ENCODE results near the gene THOC6. TPM values are rescaled to one million over a fixed set of nuclear protein-coding genes. Genes with fewer than 3 reads are reported as not detected.

Gene THOC6
- polyA plus RNA-seq, 12 donors = 14.4 to 839 (median 18.9) TPM

DNA sequence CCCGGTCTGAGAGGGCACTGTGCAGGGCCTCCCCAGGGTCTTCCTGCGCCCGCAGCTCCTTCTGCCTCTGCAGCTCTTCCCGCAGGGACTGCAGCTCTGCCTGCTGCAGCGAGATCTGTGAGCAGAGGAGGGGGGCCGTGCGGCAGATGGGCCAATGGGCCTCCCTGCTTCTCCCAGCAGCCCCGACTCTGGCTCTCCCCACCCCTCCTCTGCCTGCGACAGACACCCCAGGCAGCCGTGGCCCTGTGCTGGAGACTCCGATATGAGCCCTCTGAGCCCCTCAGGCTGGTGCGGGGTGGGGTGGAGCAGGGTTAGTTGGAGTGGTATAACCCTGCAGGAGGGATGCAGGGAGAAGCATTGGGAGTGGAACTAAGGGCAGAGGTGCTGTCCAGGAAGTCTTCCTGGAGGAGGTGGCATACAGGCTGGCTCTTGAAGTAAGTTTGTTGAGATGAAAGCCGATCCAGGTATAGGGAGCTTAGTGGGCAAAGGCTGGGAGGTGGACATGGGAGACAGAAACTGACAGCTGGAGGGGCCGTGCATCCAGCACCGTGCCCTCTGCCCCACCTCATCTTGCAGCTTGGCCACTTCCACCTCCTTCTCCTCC lies 5.0 kb downstream of the THOC6 start:
- no peak for DNase-seq

DNA sequence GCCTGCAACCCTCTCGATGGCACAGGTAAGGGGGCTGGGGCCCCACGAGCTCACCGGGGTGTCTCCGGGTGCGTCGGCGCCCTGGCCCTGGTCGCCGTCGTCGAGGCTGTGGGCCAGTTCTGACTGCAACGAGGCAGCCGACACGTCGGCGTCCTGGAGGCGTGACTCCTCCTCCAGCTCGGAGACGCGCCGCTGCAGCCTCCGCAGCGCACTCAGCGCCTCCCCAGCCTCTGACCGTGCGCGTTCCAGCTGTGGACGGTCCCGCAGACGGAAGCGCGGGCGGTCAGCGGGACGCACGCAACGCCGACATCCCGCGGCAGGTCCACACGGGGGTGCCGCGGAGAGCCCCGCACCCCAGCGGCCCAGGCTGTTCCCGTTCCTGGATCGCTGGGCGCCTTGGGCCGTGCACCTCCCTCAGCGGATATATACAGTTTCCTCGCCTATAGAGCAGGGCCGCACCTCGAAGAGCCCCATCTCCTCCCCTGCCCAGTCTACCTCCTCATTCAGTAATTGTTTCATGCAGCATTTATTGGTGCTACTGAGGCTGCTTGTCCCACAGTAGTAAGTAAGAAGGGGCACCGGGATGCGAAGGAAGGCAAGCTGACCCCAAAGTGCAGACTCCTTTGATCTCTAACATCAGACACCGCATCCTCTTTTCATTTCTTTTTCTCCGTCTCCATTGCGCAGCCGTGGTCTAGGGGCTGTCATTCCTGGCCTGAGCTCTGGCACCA lies 5.8 kb downstream of the THOC6 start:
- DNase-seq = no peak

DNA sequence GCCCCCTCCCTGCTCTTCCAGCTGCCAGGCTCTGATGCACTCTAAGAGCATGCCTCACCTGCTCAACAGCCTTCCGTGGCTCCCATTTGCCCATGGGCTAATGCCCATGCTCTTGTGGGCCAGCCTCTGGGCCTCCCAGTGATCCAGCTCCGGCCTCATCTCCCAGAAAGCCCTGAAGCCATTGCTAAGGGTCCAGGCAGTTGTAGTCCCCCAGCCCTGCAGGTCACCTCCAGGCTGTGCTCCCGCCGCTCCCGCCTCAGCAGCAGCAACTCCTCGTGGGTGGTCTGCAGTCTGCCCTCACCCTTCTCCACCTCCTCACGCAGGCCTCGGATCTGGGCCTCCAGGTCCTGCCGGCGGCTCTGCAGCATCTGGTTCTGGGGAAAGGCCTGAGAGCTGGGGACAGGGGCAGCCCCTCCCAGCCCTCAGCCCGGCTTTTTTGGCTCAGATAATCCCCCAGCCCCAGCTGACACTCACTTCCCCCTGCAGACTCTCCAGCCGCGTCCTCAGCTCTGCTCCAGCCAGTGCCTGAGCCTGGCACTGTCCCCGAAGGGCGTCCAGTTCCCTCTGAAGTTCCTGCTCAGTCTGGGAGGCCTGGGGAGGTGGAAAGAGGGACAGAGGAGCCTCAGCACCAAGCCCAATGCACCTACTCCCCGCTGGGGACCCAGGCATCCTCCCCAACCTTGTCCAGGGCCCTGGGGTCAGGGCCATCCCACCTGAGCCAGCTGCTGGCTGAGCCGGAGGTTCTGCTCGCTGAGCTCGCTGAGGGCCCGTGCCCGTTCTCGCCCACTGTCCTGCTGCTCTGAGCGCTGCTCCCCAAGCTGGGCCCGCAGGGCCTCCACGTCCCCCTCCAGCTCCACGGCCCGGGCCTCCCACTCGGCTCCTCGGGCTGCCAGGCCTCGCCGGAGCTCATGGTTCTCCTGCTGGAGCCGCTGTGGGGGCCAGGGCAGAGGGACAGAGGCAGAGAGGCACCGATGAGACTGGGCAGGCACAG lies 6.7 kb downstream of the THOC6 start:
- DNase-seq = no peak

DNA sequence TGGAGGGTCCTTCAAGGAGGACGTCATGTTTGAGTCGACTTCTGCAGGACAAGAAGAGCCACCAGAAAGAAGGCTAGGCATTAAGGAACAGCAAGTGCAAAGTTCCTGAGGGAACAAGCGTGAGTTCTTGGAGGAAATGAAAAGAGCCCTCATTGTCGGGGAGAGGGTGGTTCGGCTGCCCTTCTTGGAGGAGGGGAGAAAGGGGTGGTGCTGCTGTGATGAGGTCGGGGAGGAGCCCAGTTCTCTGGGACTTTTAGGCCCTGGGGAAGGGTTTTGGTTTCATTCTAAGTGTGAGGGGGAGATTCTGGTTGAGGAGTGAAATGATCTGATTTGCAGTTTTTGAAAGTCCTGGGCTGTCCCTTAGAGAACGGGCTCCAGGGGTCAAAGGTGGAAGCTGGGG lies 8.8 kb downstream of the THOC6 start:
- DNase-seq = no peak

DNA sequence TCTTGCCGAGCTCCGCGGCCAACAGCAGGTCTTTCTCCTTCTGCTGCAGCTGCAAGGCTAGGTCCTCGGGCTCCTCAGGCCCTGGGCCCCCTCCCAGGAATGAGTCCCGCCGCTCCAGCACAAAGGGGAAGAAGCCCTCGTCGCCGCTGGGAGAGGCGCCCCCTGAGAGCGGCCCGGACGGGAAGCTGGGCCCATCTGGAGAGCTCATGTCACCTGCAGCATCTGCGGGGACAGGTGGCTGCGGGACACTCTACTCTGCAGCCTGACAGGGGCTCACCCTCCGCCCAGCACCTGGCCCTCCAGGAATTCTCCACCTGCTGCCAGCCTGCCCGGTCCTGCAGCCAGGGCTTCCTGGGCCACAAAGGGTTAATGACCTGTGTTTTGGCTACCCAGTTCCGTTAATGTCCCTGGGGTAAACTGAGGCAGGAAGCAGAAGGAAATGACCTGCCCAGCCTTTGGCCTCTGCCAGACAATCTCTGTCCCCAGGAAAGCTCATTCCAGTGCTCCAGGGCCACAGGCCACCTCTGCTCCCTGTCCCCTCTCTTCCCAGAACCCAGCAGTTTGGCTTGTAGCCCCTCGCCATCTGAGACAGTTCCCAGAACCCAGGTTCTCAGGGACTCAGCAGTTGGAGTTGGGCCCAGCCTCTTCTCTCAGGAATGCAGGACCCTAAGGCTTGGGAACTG lies 11.6 kb downstream of the THOC6 start:
- DNase-seq = no peak

DNA sequence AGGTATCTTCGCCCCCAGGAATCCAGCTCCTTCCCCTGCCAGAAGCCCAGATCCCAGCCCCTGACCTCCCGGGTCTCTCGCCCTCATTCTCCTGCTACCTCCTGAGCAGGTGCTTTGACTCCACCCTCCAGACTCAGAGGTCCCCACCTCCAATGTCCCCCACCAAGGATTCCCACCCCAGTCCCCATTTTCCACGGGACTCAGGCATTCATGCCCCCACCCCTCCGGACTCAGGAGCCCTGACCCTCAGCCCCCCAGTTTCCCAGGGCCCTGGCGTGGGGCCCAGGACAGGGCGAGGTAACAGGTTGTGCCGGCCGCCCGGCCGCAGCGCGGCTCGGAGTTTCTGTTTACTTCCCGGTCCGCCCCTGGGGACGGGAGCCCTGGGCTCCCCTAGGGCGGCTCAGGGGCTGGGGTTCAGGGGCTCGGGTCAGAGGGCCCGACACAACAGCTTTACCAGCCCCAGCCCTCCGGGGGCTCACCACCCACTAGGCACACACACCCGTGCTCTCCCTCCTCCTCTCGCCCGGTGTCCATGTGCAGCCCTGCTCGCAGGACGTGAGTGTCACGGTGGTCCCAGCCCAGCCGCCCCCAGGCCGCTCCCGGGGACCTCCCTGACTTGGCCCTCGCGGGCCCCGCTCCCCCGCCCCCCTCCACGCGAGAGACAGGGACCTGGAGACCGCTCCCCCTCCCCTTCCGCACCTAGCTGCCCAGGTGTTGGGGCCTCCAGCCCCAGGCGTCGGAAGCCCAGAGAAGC lies 12.3 kb downstream of the THOC6 start:
- DNase-seq = no peak

DNA sequence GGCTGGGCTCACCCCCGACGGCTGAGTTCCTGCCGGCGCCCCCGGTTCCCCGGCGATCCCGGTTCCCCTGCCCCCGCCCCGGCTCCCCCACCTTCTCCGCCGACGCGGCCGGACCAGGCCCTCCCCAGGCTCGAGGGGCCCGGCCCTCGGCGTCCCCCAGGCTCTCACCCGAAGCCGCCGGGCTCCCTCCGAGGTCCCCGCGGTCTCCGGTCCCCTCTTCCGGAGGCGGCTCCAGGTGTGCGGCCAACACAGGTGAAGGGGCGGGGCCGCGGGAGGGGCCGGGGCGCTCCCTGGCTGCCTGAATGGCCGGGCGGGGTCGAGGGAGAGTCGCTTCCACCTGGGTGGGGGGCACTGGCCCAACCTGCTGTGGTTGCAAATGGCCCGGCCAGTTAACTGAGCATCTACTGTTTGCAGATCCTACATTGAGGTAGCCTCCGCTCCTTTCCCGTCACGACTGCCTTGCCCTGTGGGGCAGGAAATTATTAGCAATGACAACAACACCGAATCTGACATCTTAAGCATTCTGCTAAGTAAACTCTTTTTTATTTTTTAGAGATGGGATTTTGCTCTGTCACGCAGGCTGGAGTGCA lies 13.0 kb downstream of the THOC6 start, which contains the start of gene BICDL2:
Gene BICDL2 (minus strand): TSS at position 219 of the 590 bp plus-strand sequence. CDS start 1,448 bp downstream, outside the sequence.
- no peak for DNase-seq

DNA sequence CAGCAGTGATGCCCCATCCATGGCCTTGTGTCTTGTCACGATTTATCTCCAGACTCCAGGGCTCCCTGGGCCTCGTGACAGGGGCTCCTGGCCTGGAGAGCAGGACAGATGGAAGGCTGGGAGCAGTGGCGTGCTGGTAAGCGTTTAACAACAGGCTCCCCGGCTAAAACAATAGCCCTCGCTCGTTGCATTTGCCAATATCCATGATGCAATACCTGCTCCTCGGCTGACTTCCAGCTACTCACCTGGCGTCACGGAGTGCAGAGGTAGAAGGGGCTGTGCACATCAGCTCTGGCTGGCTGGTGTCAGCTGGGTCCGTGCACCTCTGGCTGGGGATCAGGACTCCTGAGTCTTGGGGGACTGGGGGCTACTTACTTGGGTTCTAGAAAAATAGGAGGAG lies 14.4 kb downstream of the THOC6 start:
- DNase-seq = no peak

DNA sequence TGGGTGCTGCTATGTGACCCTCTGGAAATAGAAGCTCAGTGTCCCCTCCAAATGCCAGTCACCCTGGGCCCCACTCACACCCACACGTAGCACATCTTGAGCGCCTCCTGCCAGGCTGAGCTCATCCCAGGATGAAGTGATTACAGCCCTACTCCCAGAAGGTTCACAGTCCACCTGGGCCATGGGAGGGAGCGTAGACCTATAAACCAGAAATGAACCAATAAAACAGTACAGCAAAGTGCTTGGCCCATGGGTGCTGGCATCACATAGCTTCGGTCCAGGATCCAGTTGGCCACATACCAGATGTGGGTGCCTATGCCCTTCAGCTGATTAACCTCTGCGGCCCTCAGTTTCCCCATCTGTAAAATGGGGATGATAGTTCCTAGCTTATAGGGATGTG lies 15.1 kb downstream of the THOC6 start:
- DNase-seq = no peak

DNA sequence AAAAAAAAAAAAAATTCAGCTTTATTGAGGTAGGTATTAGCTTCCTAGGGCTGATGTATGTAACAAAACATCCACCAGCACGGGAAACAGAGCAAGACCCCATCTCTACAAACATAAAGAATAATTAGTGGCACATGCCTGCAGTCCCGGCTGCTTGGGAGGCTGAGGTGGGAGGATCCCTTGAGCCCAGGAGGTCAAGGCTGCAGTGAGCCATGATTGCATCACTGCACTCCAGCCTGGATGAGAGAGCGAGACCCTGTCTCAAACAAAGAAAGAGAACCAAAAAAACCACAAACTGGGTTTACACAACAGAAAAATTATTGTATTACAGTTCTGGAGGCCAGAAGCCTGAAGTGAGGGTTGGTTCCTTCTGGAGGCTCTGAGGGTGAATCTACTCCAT lies 18.5 kb downstream of the THOC6 start:
- no peak for DNase-seq

DNA sequence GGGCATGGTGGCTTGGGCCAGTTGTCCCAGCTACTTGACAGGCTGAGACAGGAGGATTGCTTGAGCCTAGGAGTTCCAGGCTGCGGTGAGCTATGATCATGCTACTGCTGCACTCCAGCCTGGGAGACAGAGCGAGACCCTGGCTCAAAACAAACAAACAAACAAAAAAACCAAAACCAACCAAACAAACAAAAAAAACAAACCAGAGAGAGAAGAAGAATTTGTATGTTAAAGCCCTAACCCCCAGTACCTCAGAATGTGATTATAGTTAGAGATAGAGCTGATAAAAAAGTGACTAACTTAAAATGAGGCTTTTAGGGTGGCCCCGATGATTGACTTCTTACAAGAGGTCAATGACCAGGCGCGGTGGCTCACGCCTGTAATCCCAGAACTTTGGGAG lies 20.9 kb downstream of the THOC6 start:
- DNase-seq = no peak

DNA sequence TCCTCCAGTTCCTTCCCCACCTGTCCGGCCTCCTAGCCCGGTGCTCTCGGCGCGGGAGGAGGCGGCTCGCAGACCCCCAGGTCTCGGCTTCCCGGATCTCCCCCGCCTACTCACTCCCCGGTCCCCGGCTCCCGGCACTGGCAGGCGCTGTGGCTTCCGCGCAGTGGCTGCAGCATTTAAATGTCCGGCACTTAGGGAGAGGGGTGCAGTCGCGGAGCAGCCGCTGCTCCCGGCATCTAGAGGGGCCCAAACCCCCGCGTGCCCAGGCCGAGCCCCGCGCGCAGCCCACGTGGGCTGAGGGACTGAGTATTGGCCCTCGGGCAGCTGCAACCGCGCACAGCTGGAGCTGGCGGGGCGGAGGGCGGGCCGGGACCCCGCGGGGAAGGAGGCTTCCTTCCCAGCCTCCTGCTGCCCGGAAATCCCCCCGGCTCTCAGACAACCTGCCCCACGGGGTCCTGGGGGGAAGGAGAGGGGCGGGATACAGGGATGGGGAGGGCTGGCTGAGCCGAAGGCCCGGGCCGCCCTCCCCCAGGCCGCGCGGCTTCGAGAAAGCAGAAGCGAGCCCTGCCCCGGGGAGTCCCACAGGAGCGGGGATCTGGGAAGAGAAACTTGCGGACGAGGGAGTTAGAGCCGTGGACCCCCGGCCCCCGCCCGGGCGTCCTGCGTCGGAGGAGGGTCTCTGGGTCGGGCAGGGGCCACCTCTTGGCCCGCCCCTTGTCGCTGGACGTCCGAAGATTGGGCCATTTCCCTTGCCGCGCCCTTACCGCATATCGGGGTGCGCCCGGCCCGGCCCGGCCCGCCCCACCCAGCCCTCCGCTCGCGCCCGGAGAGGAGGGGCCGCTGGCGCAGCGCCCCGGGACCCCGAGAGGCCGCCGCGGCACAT lies 22.2 kb downstream of the THOC6 start, which contains the start of gene MMP25:
Gene MMP25 (plus strand): TSS at position 804 of the 883 bp plus-strand sequence. CDS start 357 bp downstream, outside the sequence.
- no peak for DNase-seq

DNA sequence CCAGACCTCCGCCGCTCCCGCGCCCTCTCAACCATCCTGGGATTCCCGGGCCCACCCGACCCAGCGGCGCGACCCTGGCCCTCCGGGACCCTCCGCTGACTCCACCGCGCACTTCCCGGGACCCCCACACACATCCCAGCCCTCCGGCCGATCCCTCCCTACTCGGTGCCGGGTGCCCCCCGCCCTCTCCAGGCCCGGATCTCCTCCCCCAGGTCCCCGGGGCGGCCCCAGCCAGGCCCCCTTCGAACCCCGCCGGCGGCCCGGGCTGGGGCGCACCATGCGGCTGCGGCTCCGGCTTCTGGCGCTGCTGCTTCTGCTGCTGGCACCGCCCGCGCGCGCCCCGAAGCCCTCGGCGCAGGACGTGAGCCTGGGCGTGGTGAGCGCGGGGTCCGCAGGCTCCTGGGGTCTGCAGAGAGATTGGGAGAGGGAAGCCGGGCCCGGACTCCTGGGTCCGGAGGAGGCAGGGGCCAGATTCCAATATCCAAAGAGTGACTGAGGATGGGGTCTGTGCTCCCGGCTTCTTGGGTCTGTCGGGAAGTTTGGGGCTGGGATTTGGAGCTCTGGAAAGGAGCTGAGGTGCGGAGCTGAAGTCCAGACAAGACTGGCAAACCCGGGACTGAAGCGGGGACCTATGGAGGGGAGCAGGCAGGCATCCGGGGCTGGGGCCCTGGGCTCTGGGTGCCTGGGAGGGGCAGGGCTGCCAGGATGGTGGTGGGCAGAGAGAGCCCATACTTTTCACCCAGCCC lies 23.0 kb downstream of the THOC6 start:
- no peak for DNase-seq

DNA sequence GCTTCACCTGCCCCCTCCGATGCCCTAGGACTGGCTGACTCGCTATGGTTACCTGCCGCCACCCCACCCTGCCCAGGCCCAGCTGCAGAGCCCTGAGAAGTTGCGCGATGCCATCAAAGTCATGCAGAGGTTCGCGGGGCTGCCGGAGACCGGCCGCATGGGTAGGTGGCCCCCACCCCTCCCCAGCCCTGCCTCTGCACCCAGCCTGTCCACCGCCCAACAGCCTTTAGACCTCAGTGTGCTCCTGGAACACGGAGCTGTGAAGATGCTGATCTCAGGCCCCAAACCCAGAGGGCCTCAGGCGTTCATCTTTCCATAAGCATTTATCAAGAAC lies 23.5 kb downstream of the THOC6 start:
- DNase-seq = no peak

DNA sequence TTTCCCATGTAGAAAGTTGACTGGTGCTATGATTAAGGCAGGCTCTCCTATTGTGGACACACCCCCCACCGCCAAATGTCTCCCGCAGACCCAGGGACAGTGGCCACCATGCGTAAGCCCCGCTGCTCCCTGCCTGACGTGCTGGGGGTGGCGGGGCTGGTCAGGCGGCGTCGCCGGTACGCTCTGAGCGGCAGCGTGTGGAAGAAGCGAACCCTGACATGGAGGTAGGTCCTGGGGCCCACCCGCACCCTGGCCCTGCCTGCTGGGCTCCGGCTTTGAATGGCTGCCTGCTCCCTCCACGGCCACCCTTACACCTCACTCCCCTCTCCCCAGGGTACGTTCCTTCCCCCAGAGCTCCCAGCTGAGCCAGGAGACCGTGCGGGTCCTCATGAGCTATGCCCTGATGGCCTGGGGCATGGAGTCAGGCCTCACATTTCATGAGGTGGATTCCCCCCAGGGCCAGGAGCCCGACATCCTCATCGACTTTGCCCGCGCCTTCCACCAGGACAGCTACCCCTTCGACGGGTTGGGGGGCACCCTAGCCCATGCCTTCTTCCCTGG lies 26.2 kb downstream of the THOC6 start:
- no peak for DNase-seq

DNA sequence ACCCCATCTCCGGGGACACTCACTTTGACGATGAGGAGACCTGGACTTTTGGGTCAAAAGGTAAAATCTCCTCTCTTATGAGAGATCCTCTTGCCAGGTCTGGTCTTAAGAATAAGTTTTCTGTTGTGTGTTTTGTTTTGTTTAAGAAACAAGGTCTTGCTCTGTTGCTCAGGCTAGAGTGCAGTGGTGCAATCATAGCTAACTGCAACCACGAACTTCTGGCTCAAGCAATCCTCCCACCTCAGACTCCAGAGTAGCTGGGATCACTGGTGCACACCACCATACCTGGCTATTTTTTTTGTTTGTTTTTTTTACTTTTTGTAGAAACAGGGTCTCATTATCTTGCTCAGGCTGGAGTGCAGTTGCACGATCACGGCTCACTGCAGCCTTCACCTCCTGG lies 26.7 kb downstream of the THOC6 start:
- DNase-seq = no peak

DNA sequence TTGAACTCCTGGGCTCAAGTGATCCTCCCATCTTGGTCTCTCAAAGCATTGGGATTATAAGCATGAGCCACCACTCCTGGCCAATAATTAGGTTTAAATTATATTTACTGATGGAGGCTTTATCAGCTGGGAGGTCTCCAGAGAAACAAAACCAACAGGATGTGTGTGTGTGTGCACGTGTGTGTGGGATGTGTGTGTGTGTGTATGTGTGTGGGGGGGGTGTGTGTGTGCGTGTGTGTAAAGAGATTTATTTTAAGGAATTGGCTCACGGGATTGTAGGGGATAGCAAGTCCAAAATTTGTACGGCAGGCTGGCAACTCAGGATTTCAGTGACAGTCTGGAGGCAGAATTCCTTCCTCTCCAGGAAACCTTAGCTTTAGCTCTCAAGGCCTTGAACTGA lies 27.2 kb downstream of the THOC6 start:
- no peak for DNase-seq

DNA sequence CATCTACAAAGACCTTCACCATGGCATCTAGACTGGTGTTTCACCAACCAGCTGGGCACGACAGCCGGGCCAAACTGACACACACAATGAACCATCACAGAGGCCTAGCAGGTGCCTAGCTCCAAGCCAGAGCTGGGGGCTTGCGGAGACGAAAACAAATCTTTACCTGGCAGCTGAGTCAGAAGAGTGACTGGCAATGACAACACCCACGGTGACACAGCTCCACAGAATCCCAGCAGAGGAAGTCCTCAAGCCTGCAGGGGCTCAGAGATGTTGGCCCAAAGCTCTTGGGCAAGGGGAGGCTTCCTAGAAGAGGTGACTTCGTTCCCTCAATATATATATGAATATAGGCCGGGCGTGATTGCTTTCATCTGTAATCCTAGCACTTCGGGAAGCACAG lies 27.7 kb downstream of the THOC6 start:
- no peak for DNase-seq
